ENCODE measurements around the gene OPTN.

OPTN gene

DNA sequence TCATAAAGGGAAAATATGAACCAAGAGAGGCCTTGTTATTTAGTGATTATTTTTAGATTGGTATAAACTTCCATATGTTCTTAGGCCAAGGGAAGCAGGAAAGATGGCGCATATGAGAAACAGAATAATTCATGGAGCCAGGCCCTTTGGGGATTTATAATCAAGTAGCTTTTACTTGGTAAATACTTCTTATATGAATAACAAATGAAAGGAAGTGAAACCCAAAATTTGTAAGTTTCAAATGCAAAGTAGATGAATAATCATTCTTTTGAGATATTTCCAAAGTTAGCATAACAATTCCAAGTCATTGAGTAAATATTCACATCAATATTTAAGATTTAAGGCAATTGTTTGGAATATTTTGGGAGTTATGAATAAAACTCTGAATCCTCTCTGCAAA lies 13.9 kb upstream of the OPTN start:
- TF ChIP-seq, protein P1, sequence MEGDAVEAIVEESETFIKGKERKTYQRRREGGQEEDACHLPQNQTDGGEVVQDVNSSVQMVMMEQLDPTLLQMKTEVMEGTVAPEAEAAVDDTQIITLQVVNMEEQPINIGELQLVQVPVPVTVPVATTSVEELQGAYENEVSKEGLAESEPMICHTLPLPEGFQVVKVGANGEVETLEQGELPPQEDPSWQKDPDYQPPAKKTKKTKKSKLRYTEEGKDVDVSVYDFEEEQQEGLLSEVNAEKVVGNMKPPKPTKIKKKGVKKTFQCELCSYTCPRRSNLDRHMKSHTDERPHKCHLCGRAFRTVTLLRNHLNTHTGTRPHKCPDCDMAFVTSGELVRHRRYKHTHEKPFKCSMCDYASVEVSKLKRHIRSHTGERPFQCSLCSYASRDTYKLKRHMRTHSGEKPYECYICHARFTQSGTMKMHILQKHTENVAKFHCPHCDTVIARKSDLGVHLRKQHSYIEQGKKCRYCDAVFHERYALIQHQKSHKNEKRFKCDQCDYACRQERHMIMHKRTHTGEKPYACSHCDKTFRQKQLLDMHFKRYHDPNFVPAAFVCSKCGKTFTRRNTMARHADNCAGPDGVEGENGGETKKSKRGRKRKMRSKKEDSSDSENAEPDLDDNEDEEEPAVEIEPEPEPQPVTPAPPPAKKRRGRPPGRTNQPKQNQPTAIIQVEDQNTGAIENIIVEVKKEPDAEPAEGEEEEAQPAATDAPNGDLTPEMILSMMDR (IDR thresholded peaks at IDR 0.05), result no peak
- H3K27me3 ChIP-seq, result no peaks in the 10 kb centered on the region
- no peaks in the 10 kb centered on the region for H3K36me3 ChIP-seq
- peaks cover 25% of the 10 kb centered on the region for H3K9me3 ChIP-seq
- no peak overlapping the region for H3K27ac ChIP-seq
- no peak overlapping the region for H3K4me3 ChIP-seq (ENCODE audit: low read depth in 1 of 2, low read length in 1 of 2)
- H3K4me1 ChIP-seq (ENCODE audit: control insufficient read depth in 1 of 2, insufficient read depth in 1 of 2, low read depth in 1 of 2, low read length in 1 of 2), result no peaks in the 10 kb centered on the region

DNA sequence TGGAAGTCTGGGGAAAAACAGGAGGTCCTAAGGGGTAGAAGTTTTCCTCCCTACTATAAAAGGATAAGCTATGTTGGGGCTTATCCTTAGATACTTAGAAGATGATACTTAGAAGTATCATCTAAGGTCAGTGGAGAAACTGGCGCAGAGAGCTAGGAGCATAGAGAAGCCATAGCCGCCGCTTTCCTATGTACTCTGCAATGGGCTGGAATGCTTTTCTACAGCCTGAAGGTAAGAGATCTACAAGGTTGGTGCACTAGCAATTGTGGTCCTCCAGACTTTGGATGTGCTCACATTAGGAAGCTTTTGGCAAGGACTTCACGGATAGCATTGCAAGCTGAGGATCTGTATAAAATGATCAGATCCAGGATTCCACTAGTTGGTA lies 12.4 kb upstream of the OPTN start:
- Histone ChIP-seq H3K4me3 (ENCODE audit: low read depth in 1 of 2, low read length in 1 of 2) (no peak overlapping the region), H3K36me3 (no peaks in the 10 kb centered on the region), H3K27ac (no peak overlapping the region), H3K9me3 (peaks cover 25% of the 10 kb centered on the region), H3K27me3 (no peaks in the 10 kb centered on the region), H3K4me1 (ENCODE audit: control insufficient read depth in 1 of 2, insufficient read depth in 1 of 2, low read depth in 1 of 2, low read length in 1 of 2) (no peaks in the 10 kb centered on the region)
- TF ChIP-seq, protein P1 (IDR thresholded peaks at IDR 0.05), result no peak

DNA sequence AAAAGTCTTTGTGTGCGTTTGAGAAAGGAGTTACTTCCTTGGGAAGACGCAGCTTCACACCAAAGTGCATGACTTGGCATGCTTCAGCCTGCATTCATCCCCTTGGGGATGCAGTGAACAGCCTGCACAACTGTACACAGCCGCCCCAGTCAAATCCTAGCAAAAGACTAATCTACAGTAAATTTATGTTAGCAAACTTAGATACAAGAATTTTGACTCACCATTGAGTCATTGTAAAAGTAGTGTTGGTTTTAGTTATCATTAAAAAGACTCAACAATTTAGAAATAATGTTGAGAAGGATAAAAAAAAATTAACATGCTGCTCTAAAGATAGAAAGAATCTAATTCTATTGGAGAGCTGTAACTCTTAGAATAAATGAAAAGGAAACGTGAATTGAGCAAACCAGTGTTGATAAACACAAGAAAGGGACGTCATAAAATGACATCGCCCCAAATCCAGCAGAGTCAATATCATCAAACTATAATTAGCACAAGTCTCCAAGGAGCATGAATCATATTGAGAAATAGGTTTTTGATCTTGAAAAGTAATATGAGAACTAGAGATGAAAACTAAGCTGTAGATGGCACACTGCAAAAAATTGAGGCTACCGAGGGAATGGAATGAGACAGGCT lies 11.9 kb upstream of the OPTN start:
- peaks cover 24% of the 10 kb centered on the region for H3K9me3 ChIP-seq
- H3K4me1 ChIP-seq (ENCODE audit: control insufficient read depth in 1 of 2, insufficient read depth in 1 of 2, low read depth in 1 of 2, low read length in 1 of 2), result no peaks in the 10 kb centered on the region
- H3K36me3 ChIP-seq, result no peaks in the 10 kb centered on the region
- no peak overlapping the region for H3K4me3 ChIP-seq (ENCODE audit: low read depth in 1 of 2, low read length in 1 of 2)
- no peak overlapping the region for H3K27ac ChIP-seq
- no peaks in the 10 kb centered on the region for H3K27me3 ChIP-seq
- TF ChIP-seq, protein P1 (IDR thresholded peaks at IDR 0.05), result no peak

GRCh38 chr10:13089345-13089744 lies 10.6 kb upstream of the OPTN start:
- TF ChIP-seq, protein P1 (IDR thresholded peaks at IDR 0.05), result no peak
- no peaks in the 10 kb centered on the region for H3K36me3 ChIP-seq
- H3K4me3 ChIP-seq (ENCODE audit: low read depth in 1 of 2, low read length in 1 of 2), result no peak overlapping the region
- no peak overlapping the region for H3K27ac ChIP-seq
- H3K27me3 ChIP-seq, result no peaks in the 10 kb centered on the region
- H3K9me3 ChIP-seq, result peaks cover 13% of the 10 kb centered on the region
- H3K4me1 ChIP-seq (ENCODE audit: control insufficient read depth in 1 of 2, insufficient read depth in 1 of 2, low read depth in 1 of 2, low read length in 1 of 2), result no peaks in the 10 kb centered on the region

DNA sequence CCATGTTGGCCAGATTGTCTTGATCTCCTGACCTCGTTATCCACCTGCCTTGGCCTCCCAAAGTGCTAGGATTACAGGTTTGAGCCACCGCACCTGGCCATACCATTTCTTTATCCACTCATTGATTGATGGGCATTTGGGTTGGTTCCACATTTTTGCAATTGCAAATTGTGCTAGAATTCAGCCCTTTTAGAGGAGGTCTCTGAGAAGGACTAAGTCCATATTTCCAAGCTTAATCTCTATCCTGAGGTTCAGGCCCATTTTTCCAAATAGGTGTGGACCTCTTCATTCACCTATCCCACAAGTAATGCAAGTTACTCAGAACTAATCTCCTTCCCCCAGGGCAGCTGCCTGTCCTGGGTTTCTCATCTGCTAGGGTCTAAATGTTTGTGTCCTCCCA lies 9.7 kb upstream of the OPTN start:
- TF ChIP-seq, protein P1 (IDR thresholded peaks at IDR 0.05), result no peak
- Histone ChIP-seq H3K27me3 (no peaks in the 10 kb centered on the region), H3K9me3 (peaks cover 4% of the 10 kb centered on the region), H3K36me3 (no peaks in the 10 kb centered on the region), H3K4me3 (ENCODE audit: low read depth in 1 of 2, low read length in 1 of 2) (no peak overlapping the region), H3K4me1 (ENCODE audit: control insufficient read depth in 1 of 2, insufficient read depth in 1 of 2, low read depth in 1 of 2, low read length in 1 of 2) (no peaks in the 10 kb centered on the region), H3K27ac (no peak overlapping the region)

DNA sequence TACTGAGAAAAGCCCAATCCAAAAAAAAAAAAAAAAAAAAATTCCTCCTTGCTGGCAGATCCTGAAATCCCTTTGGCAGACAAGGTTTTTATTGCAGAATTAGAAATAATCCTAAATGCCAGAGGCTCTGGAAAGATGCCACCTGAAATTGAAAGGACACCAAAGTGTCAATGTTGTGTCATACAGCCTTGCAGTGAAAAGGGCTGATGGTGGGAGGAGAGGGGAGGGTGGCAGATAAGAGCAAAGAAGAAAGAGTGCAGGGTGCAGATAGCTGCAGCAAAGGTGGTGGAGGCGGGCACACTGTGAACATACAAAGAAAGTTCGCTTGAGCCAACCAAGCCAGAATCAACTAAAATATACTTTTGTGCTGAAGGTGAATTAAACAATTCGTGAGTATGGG lies 8.2 kb upstream of the OPTN start:
- Histone ChIP-seq H3K9me3 (no peaks in the 10 kb centered on the region), H3K27ac (no peak overlapping the region), H3K27me3 (peaks cover 3% of the 10 kb centered on the region), H3K4me1 (ENCODE audit: control insufficient read depth in 1 of 2, insufficient read depth in 1 of 2, low read depth in 1 of 2, low read length in 1 of 2) (no peaks in the 10 kb centered on the region), H3K36me3 (no peaks in the 10 kb centered on the region), H3K4me3 (ENCODE audit: low read depth in 1 of 2, low read length in 1 of 2) (no peak overlapping the region)
- TF ChIP-seq, protein P1 (IDR thresholded peaks at IDR 0.05), result no peak
